WERI-Rb-1 (cell line): ENCODE results near the gene EFTUD2.

Experiments
- DNase-seq: peaks from one replicate; pipeline ENCODE4 v3.0.0-alpha.2; 2020
- H3K27ac ChIP-seq: fragments of 250-450 bp; sonication (Bioruptor Pico); 2 replicates; pipeline ENCODE4 v1.5.1; 2020; ENCODE audit warnings: mild to moderate bottlenecking, moderate library complexity
- H3K27me3 ChIP-seq: fragments of 250-450 bp; sonication (Bioruptor Pico); 2 replicates; pipeline ENCODE4 v1.5.1; 2021; ENCODE audit warnings: mild to moderate bottlenecking, low read depth, moderate library complexity; ENCODE audit not compliant: insufficient read depth, severe bottlenecking
- H3K36me3 ChIP-seq: fragments of 250-450 bp; sonication (Bioruptor Pico); 2 replicates; pipeline ENCODE4 v1.5.1; 2020; ENCODE audit warnings: mild to moderate bottlenecking, moderate library complexity
- H3K4me3 ChIP-seq: 2 replicates; pipeline ENCODE4 v1.5.1; 2011; ENCODE audit warnings: low read depth, mild to moderate bottlenecking, control low read depth, low read length
- H3K9me3 ChIP-seq: fragments of 250-450 bp; sonication (Bioruptor Pico); 2 replicates; pipeline ENCODE4 v1.5.1; 2021; ENCODE audit warnings: mild to moderate bottlenecking, moderate library complexity; ENCODE audit not compliant: severe bottlenecking
- CTCF ChIP-seq: IDR thresholded peaks from 2 replicates; pipeline ENCODE4 v1.5.1; 2011; ENCODE audit warnings: low read depth, mild to moderate bottlenecking, control low read depth, inconsistent platforms, low read length

Gene EFTUD2

GRCh38 chr17:44904001-44904984 is 5.0 kb upstream of the EFTUD2 start:
- no peaks in the 10 kb centered on the region for H3K27me3 ChIP-seq
- TF ChIP-seq CTCF, result no peak

GRCh38 chr17:44903012-44903685 is 3.9 kb upstream of the EFTUD2 start:
- Histone ChIP-seq H3K4me3 (no peak overlapping the region), H3K36me3 (peaks cover 4% of the 10 kb centered on the region), H3K27ac (no peak overlapping the region), H3K27me3 (no peaks in the 10 kb centered on the region), H3K9me3 (no peaks in the 10 kb centered on the region)
- no peak for DNase-seq
- TF ChIP-seq CTCF, result no peak

More at GRCh38 chr17:44904001-44904984, 5.0 kb upstream of the EFTUD2 start:
- no peaks in the 10 kb centered on the region for H3K9me3 ChIP-seq
- DNase-seq, result no peak
- no peak overlapping the region for H3K27ac ChIP-seq
- H3K4me3 ChIP-seq, result no peak overlapping the region
- H3K36me3 ChIP-seq, result no peaks in the 10 kb centered on the region; the same call in none of the 2 replicates

GRCh38 chr17:44902135-44902760 is 3.0 kb upstream of the EFTUD2 start:
- no peak overlapping the region for H3K27ac ChIP-seq
- no peak for TF ChIP-seq CTCF
- DNase-seq, result no peak
- H3K4me3 ChIP-seq, result no peak overlapping the region
- H3K27me3 ChIP-seq, result no peaks in the 10 kb centered on the region
- H3K9me3 ChIP-seq, result no peaks in the 10 kb centered on the region
- peaks cover 4% of the 10 kb centered on the region for H3K36me3 ChIP-seq

- H3K36me3 ChIP-seq, result peaks cover 7% of the 10 kb centered on the region
These were observed 2.2 kb upstream of the EFTUD2 start for GRCh38 chr17:44901411-44901921.

More at GRCh38 chr17:44901411-44901921, 2.2 kb upstream of the EFTUD2 start:
- TF ChIP-seq CTCF, result no peak
- Histone ChIP-seq H3K4me3 (no peak overlapping the region), H3K27ac (no peak overlapping the region), H3K9me3 (no peaks in the 10 kb centered on the region), H3K27me3 (no peaks in the 10 kb centered on the region)
- no peak for DNase-seq
